Measurements from ENCODE around the gene FNDC3B.

GRCh38 chr3:172002512-172003078 lies 36.8 kb upstream of the FNDC3B start:
- TF ChIP-seq CTCF (IDR thresholded peaks at IDR 0.05; ENCODE audit: low read depth, low read length, missing input control), result no peak
- TF ChIP-seq JUND (IDR thresholded peaks at IDR 0.05), result no peak
- no peak for TF ChIP-seq RAD21 (IDR thresholded peaks at IDR 0.05)
- no peak for TF ChIP-seq GABPA (IDR thresholded peaks at IDR 0.05 in 1 of 2, conservative IDR thresholded peaks at IDR 0.05 in 1 of 2)
- TF ChIP-seq HNF4G (IDR thresholded peaks at IDR 0.05), result no peak

Measured in liver (tissue), 3 donors.